HepG2 (cell line): ENCODE data around the gene FFAR1. TPM values are rescaled to one million over a fixed set of nuclear protein-coding genes. Genes with fewer than 3 reads are reported as not detected.

Experiments
- ATAC-seq: fragments of 200-7000 bp; cut with Tn5 transposase; 3 replicates; pipeline ENCODE4 v1.9.1; 2020; ENCODE audit warnings: mild to moderate bottlenecking, moderate library complexity
- BruUV-seq: library from RNA; stranded (reverse); fragments of 400-500 nt; replicated peaks from 2 replicates; lab custom pipeline; 2021; lab: Mats Ljungman, UMichigan
- CTCF ChIA-PET: fragments of 300-600 bp; formaldehyde crosslinking; extraction: SDS; loops from one replicate; lab custom pipeline; 2021; ENCODE audit warnings: low total read pairs, inconsistent platforms, low intra/inter-chr PET ratio; lab: Yijun Ruan, JAX
- POLR2A ChIA-PET: fragments of 350-600 bp; sonication (Branson Sonifier 250); formaldehyde crosslinking; loops from one replicate; lab custom pipeline; 2020; ENCODE audit warnings: antibody characterized with exemption, inconsistent platforms; lab: Yijun Ruan, JAX
- DNase-seq: peaks from one replicate; pipeline ENCODE4 v3.0.0-alpha.2; 2015; ENCODE audit warnings: low spot score
- FAIRE-seq: peaks from 3 replicates; lab custom pipeline; 2011; peaks lifted over from hg19 to GRCh38; lab: Jason Lieb, UNC
- H2AFZ ChIP-seq: one replicate; pipeline ENCODE4 v1.6.1; 2011; ENCODE audit warnings: low read length, inconsistent platforms
- H3K27ac ChIP-seq: fragments of 300-600 bp; 3 replicates; pipeline ENCODE4 v1.8.0; 2011; ENCODE audit warnings: mixed run types, mild to moderate bottlenecking, mixed read lengths, low read length, inconsistent platforms; ENCODE audit not compliant: insufficient read depth; ENCODE audit errors: extremely low read length
- H3K27me3 ChIP-seq, 2 experiments: fragments of 200-600 bp in 1 of 2; 2 replicates in 1 of 2; 3 replicates in 1 of 2; pipeline versions ENCODE4 v1.6.0 to v1.8.0; 2011; ENCODE audit warnings: low read length in 2 of 2, mild to moderate bottlenecking in 2 of 2, moderate library complexity in 2 of 2, inconsistent platforms in 1 of 2; ENCODE audit not compliant: insufficient read depth in 2 of 2, control insufficient read depth in 1 of 2
- H3K36me3 ChIP-seq, 2 experiments: fragments of 200-600 bp in 1 of 2; replicated peaks in 1 of 2; 2 replicates in 1 of 2; 3 replicates in 1 of 2; pipeline versions ENCODE4 v1.5.1 to v1.8.0; 2011; ENCODE audit warnings: low read length in 2 of 2, inconsistent platforms in 1 of 2; ENCODE audit not compliant: insufficient read depth in 2 of 2, control insufficient read depth in 1 of 2
- H3K4me1 ChIP-seq: 2 replicates; pipeline ENCODE4 v1.5.1; 2012; ENCODE audit warnings: low read length, inconsistent platforms; ENCODE audit not compliant: insufficient read depth
- H3K4me2 ChIP-seq: 2 replicates; pipeline ENCODE4 v1.6.0; 2011; ENCODE audit warnings: low read depth, low read length, inconsistent platforms
- H3K4me3 ChIP-seq, 3 experiments: fragments of 200-600 bp in 1 of 3; sonication (generic), shearing (Covaris generic) in 1 of 3; replicated peaks in 1 of 3; 2 replicates each; pipeline ENCODE4 v1.5.1; 2011 to 2016; ENCODE audit warnings: low read length in 3 of 3, inconsistent platforms in 2 of 3, low read depth in 2 of 3, mild to moderate bottlenecking in 2 of 3, control low read depth in 1 of 3, mixed read lengths in 1 of 3; ENCODE audit not compliant: insufficient read depth in 1 of 3
- H3K79me2 ChIP-seq: one replicate; pipeline ENCODE4 v1.6.1; 2011; ENCODE audit warnings: low read length, inconsistent platforms; ENCODE audit not compliant: insufficient read depth
- H3K9ac ChIP-seq: 2 replicates; pipeline ENCODE4 v1.6.0; 2011; ENCODE audit warnings: mild to moderate bottlenecking, low read depth, low read length, inconsistent platforms; ENCODE audit not compliant: insufficient read depth
- H3K9me3 ChIP-seq: 2 replicates; pipeline ENCODE4 v1.5.1; 2012; ENCODE audit warnings: mild to moderate bottlenecking, low read length
- H4K20me1 ChIP-seq: 2 replicates; pipeline ENCODE4 v1.6.0; 2011; ENCODE audit warnings: inconsistent platforms, mild to moderate bottlenecking, low read length, moderate library complexity; ENCODE audit not compliant: insufficient read depth
- CTCF ChIP-seq: sonication (generic); formaldehyde crosslinking; IDR thresholded peaks from 2 replicates; pipeline ENCODE4 v1.5.0; 2020; ENCODE audit warnings: mild to moderate bottlenecking, missing genetic modification reagents, moderate library complexity
- FOSL2 ChIP-seq: sonication (generic); formaldehyde crosslinking; IDR thresholded peaks from 2 replicates; pipeline ENCODE4 v1.4.0; 2020; ENCODE audit warnings: missing genetic modification reagents
- HMGA1 ChIP-seq: sonication (generic); formaldehyde crosslinking; conservative IDR thresholded peaks from 2 replicates; pipeline ENCODE4 v1.4.0; 2020; ENCODE audit warnings: missing genetic modification reagents
- KLF6 ChIP-seq: IDR thresholded peaks from 2 replicates; pipeline ENCODE4 v1.8.0; 2016; ENCODE audit warnings: missing biosample characterization, missing genetic modification reagents
- MTA1 ChIP-seq: sonication (generic); formaldehyde crosslinking; IDR thresholded peaks from 2 replicates; pipeline ENCODE4 v1.4.0; 2020; ENCODE audit warnings: missing genetic modification reagents, mild to moderate bottlenecking, borderline replicate concordance
- SIX1 ChIP-seq: sonication (generic); formaldehyde crosslinking; IDR thresholded peaks from 2 replicates; pipeline ENCODE4 v1.4.0; 2020; ENCODE audit warnings: missing genetic modification reagents, borderline replicate concordance
- STAG1 ChIP-seq: sonication (generic); formaldehyde crosslinking; IDR thresholded peaks from 2 replicates; pipeline ENCODE4 v1.4.0; 2020; ENCODE audit warnings: missing genetic modification reagents
- XRCC5 ChIP-seq: fragments of 200-400 bp; formaldehyde crosslinking; optimal IDR thresholded peaks from 2 replicates; pipeline ENCODE3; 2017; ENCODE audit warnings: mild to moderate bottlenecking, low read length
- ZBTB25 ChIP-seq: IDR thresholded peaks from 2 replicates; pipeline ENCODE4 v1.6.1; 2018; ENCODE audit warnings: missing genetic modification reagents
- ZFP82 ChIP-seq: sonication (generic); formaldehyde crosslinking; IDR thresholded peaks from 2 replicates; pipeline ENCODE4 v1.5.1; 2020; ENCODE audit warnings: mild to moderate bottlenecking, missing genetic modification reagents, borderline replicate concordance
- ZNF446 ChIP-seq: sonication (generic); formaldehyde crosslinking; IDR thresholded peaks from 2 replicates; pipeline ENCODE4 v1.5.0; 2020; ENCODE audit warnings: mild to moderate bottlenecking, missing genetic modification reagents
- WGBS: methylation state at CpG from one replicate; pipeline ENCODE4 v1.1.6; 2017; ENCODE audit warnings: low lambda C conversion rate; 5-methylcytosine and 5-hydroxymethylcytosine counted together
- in situ Hi-C: cut with HindIII; loops from 2 replicates; pipeline ENCODE4 v1.10.0; 2017; ENCODE audit warnings: low pct_unique_long_range_greater_than_20kb; ENCODE audit not compliant: extremely low pct_ligation_motif_present
- intact Hi-C: fragments of 100-400 bp; cut with micrococcal nuclease; formaldehyde crosslinking; loops from one replicate; pipeline ENCODE4 v1.10.0; 2022; ENCODE audit not compliant: unreplicated experiment
- polyA plus RNA-seq, 8 experiments: library from polyadenylated mRNA; depleted of rRNA in 3 of 8; stranded (reverse) in 7 of 8; unstranded in 1 of 8; fragments of >200 nt; fragmentation: Illumina TruSeq in 4 of 8; extraction: Trizol in 4 of 8; gene quantifications; 2 replicates each; pipeline versions ENCODE4 v1.2.1 to v1.2.3, GENCODE V29; 2011 to 2016; ENCODE audit warnings: low read depth in 4 of 8, missing spikeins in 1 of 8, mixed read lengths in 1 of 8; ENCODE audit not compliant: insufficient read depth in 1 of 8
- total RNA-seq, 5 experiments: library from RNA; depleted of rRNA; stranded (reverse); fragments of >200 nt; fragmentation: Illumina TruSeq; extraction: Trizol; gene quantifications; 2 replicates each; pipeline ENCODE4 v1.2.3, GENCODE V29; 2016; ENCODE audit warnings: low read depth in 1 of 5
- TF ChIP-seq, protein P1 (sequence below): sonication (generic); formaldehyde crosslinking; IDR thresholded peaks from 2 replicates; pipeline ENCODE4 v1.4.0; 2020; ENCODE audit warnings: missing genetic modification reagents, mild to moderate bottlenecking, borderline replicate concordance
- TF ChIP-seq, protein P2 (sequence below): sonication (generic); formaldehyde crosslinking; IDR thresholded peaks from 2 replicates; pipeline ENCODE4 v1.8.0; 2022; ENCODE audit warnings: missing genetic modification reagents, mild to moderate bottlenecking, moderate library complexity, borderline replicate concordance

FFAR1 gene
- total and polyA plus RNA-seq, 2 of the 13 experiments (the other 11 are each of a cell fraction or from before 2014, with no cell fraction given), result not detected

DNA sequence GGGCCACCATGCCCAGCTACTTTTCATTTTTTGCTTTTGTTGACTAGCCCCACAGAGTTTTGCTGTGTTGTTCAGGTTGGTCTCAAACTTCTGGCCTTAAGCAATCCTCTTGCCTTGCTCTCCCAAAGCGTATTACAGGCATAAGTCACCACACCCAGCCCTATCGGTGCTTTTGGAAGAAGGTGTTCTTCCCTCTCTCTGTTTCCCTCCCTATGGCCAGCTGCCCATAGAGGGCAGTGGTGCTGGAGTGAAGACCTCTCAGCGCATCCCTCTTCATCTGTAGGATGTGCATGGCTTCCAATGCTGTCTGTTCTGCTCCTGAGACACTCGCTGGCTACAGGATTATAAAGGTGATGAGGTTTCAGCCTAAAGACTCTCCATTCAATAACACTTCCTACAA, 20.1 kb upstream of the FFAR1 start (continued):
- TF ChIP-seq CTCF (CRISPR knock-in tag) (peak; percentile 55), KLF6 (CRISPR knock-in tag) (no peak), XRCC5 (peak; percentile 21)
- TF ChIP-seq, all 625 proteins: peak for 8

- Histone ChIP-seq H3K9me3 (no peaks in the 10 kb centered on the region), H4K20me1 (no peaks in the 10 kb centered on the region), H3K4me3 (no peak within 1 kb of the TSS), H3K4me2 (no peak within 1 kb of the TSS), H3K27ac (no peak within 1 kb of the TSS), H3K27me3 (no peaks in the 10 kb centered on the region), H3K9ac (no peak within 1 kb of the TSS), H3K36me3 (no peaks in the 10 kb centered on the region), H3K79me2 (no peaks in the 10 kb centered on the region), H2AFZ (no peak within 1 kb of the TSS), H3K4me1 (peaks cover 19% of the 10 kb centered on the region)
- 96% methylated on average over 11 of the region's 12 CpGs for WGBS
- in situ Hi-C loops (no loop called here), intact Hi-C loops (no loop called here)
- ChIA-PET POLR2A (no interaction called here), CTCF (no interaction called here)
- ATAC-seq (no peak), DNase-seq (no peak), FAIRE-seq (no peak)
- BruUV-seq, result no TSS peak
- TF ChIP-seq, protein P1, sequence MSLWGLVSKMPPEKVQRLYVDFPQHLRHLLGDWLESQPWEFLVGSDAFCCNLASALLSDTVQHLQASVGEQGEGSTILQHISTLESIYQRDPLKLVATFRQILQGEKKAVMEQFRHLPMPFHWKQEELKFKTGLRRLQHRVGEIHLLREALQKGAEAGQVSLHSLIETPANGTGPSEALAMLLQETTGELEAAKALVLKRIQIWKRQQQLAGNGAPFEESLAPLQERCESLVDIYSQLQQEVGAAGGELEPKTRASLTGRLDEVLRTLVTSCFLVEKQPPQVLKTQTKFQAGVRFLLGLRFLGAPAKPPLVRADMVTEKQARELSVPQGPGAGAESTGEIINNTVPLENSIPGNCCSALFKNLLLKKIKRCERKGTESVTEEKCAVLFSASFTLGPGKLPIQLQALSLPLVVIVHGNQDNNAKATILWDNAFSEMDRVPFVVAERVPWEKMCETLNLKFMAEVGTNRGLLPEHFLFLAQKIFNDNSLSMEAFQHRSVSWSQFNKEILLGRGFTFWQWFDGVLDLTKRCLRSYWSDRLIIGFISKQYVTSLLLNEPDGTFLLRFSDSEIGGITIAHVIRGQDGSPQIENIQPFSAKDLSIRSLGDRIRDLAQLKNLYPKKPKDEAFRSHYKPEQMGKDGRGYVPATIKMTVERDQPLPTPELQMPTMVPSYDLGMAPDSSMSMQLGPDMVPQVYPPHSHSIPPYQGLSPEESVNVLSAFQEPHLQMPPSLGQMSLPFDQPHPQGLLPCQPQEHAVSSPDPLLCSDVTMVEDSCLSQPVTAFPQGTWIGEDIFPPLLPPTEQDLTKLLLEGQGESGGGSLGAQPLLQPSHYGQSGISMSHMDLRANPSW (CRISPR knock-in tag), result no peak
- TF ChIP-seq FOSL2 (no peak), ZBTB25 (no peak), SIX1 (CRISPR knock-in tag) (no peak), ZFP82 (CRISPR knock-in tag) (no peak), MTA1 (CRISPR knock-in tag) (no peak), ZNF446 (CRISPR knock-in tag) (no peak), HMGA1 (no peak), STAG1 (CRISPR knock-in tag) (no peak)
- TF ChIP-seq, protein P2, sequence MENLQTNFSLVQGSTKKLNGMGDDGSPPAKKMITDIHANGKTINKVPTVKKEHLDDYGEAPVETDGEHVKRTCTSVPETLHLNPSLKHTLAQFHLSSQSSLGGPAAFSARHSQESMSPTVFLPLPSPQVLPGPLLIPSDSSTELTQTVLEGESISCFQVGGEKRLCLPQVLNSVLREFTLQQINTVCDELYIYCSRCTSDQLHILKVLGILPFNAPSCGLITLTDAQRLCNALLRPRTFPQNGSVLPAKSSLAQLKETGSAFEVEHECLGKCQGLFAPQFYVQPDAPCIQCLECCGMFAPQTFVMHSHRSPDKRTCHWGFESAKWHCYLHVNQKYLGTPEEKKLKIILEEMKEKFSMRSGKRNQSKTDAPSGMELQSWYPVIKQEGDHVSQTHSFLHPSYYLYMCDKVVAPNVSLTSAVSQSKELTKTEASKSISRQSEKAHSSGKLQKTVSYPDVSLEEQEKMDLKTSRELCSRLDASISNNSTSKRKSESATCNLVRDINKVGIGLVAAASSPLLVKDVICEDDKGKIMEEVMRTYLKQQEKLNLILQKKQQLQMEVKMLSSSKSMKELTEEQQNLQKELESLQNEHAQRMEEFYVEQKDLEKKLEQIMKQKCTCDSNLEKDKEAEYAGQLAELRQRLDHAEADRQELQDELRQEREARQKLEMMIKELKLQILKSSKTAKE (CRISPR knock-in tag), result no peak
Observed at GRCh38 chr19:35328851-35329285, 18.8 kb upstream of the FFAR1 start, which contains the start of gene CD22. CD22 (plus strand) TSS chr19:35329187; CDS start chr19:35332041, 2,854 bp downstream.
